Activated T-helper 1 cell treated with Interleukin-2 at 50 U/mL for 16 hours (primary cell): ENCODE data around the gene CDH23.

Source experiments
- DNase-seq: peaks from one replicate; pipeline ENCODE4 v3.0.0-alpha.2; 2020; ENCODE audit warnings: low read depth

CDH23 gene

DNA sequence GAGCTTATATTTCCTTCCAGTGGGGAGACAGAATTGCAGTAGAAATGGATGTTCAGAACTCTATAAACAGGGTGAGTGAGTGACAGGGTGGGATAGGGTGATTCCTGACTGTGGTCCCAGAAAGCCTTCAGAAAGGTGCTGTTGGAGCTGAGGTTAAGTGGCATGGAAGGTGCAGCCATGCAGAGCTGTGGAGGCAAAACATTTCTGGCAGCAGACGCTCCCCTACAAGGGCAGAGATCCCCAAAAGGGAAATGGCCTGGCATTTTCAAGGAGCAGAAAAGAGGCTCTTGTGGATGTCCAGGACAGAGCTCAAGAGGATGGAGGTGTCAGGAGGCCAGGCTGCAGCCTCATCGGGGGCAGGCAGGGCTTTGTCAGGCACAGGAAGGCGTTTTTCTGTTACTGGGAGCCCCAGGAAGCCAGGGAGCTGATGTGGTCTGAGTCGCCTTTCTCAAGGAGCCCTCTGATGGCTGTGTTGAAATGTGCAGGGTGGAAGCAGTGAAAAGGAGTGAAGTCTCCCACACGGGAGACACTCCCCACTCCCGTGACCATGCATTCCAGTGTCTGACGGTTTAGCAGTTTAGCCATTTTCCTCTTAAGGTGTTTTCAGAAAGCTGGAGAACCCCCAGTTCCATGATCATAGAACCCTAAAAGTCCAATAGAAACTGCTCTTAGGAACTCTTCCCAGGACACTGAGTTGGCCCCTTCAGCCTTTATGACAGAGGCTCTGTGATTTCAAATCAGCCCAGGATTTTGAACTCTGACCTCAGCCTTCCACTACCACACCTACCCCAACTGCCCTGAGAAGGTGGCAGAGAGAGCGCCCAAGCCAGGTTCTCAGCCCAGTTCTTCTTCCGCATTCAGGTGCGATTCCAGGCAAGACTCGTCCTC is 226.6 kb downstream of the CDH23 start:
- no peak for DNase-seq

DNA sequence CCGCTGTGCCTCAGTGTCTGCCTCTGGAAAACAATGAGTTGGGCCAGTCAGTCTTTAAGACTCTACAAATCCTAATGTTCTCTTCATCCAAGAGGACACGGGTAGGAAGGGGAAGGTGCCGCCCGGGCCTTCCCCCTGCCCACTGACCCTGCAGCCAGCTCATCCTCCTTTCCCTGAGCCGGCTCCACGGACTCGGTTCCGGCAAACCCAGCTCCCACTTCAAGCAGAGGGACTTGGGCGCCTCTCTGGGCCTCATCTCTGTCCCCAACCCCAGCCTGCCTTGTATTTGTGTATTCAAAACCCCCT is 227.2 kb downstream of the CDH23 start:
- no peak for DNase-seq

- no peak for DNase-seq
Observed at GRCh38 chr10:71625445-71626175, 228.9 kb downstream of the CDH23 start.

DNA sequence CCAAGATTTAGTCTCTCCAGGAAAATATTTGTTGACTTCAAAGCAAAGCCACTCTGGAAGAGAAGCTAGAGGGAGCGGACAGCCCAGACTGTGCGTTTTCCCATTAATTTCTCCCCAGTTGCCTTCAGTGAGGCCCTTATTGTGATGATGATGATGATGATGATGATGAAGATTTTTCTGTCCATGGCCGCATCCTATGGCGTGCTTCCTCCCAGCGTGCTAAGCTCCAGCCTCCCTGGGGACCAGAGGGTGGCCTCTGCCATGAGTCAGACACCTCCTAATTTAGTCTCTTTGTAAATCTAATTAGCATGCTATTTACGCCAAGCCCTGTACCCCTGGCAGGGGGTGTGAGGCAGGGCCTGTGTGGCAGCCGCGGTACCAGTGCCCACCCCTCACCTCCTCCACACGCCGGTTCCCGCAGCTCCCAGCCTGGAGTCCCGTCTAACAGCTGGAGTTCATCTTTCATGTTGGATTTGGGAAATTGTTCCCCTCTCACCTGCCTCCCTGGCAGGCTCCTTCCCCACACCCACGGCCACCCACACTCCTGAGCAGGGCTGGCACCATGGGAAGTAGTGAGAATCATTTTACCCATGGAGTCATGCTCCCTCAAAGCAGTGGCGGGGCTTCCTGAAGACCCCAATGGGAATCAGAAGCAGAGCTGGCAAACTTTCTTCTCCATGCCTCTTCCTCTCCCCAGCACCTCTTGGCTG is 230.7 kb downstream of the CDH23 start:
- no peak for DNase-seq

DNA sequence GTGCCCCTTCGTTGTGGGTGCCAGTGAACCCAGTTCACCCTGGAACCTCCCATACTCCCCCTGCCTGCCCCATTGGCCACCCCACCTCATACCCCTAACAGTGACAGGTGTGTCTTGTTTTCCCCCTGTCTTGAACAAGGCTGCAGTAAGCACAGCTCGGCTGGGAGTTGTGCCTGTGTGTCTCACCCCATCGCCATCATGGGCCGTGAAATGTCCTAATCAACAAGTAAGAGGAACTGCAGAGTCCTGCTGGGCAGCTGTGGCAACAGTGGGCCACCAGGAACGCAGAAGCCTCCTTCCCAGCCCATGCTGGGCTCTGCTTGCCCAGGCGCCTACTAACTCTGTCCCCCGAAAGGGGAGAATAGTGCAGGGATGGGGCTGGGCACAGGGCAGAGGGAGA is 231.2 kb downstream of the CDH23 start:
- DNase-seq, result no peak

DNA sequence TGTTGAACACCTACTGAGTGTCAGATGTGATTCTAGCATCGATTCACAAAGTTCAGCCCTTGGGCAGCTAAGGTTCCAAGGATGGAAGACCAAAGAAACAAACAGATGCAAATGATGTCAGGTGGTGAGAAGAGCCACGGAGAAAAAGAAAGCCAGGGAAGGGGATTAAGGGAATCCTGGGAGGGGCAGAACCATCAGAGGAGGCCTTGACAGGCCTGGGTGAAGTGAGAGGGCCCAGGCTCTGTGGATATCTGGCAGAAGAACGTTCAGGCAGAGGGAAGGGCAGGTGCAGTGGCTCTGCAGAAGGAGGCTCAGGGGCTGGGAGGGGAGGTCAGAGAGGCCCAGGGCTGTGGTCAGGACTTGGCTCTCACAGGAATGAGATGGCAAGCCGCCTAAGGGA is 232.4 kb downstream of the CDH23 start:
- DNase-seq, result no peak

- no peak for DNase-seq
Observed at GRCh38 chr10:71630168-71630567, 233.4 kb downstream of the CDH23 start.

- DNase-seq, result no peak
Observed at GRCh38 chr10:71631007-71631861, 234.5 kb downstream of the CDH23 start.

DNA sequence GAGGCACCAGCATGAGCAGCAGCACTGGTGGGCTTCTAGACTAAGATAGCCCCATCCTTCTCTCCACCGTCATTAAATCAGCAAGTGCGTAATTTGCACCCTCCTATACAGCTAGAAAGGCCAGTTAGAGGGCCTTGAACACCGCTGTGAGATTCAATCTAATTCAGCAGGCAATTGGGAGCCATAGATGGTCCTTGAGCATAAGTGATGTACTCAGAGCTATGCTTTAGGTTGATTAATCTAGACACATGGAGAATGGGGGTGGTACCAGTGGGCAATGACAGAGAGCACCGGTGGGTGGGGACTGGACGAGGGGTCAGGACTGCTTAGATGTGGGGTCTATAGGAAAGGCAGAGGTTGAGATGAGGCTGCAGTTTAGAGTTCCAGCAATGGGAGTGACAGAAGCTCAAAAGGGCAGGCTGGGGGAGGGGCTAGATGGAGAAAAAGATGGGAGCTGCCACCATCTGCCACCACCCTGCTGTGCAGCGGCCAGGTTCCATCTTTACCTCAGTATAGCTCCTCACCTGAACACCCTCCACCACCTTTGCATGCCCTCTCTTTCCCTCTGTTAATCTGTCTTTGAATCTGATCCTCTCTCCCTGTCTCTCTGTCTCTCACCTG is 235.6 kb downstream of the CDH23 start:
- DNase-seq, result no peak

GRCh38 chr10:71632896-71633600 is 236.3 kb downstream of the CDH23 start:
- no peak for DNase-seq

- no peak for DNase-seq
Observed at GRCh38 chr10:71633920-71634319, 237.2 kb downstream of the CDH23 start.

DNA sequence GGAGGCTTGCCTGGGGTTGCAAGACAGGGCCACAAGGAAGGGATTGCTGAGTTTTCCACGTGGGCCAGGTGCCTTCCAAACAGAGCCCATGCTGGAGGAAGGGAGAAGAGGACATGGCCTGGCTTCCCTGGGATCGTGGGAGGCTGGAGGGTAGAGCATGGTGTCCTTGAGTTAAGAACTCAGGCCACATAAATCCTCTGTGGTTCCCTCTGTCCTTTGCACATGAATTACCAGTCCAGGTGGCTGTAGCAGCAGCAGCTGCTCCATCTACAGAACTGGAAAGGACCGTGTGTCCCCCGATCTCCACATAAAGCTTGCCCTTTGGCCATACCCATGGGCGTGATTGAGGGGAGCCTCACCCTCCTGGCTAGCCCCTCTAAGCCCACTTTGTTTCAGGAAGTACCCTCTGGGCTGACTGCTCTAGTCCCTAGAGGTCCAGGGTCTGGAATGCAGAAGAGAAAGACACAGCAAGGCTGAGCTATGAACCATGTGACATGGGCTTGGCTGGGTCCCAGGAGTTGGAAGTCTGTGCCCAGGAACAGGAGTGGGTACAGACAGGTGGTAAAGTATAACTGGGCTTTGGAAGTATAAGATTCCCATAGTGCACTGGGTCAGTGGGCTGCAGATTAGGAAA is 237.9 kb downstream of the CDH23 start:
- DNase-seq, result no peak

DNA sequence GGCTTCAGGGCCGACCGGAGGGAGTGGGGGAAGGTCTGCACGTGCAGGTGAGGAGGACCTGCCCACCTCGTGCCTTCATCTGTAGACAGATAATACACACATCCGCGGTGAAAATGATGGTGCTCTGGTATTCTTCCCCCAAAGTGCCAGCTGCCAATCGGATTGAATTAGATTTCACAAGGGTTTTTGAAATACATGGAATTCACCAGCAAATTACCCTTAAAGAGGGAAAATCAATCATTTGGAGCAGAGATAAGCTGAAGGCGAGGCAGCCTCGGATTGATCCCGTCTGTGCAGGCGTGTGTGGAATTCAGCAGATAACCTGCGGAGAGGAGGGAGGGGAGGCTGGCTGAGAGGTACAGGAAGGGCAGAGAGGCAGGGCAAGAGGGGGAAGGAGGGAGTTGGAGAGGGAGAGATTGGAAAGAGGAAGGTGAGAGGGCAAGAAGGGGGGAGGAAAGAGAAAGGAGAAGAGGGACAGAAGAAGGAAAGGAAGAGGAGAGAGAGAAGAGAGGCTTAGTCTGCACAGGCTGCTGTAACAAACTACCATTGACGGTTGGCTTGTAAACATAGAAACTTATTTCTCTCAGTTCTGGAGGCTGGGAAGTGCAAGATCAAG is 238.6 kb downstream of the CDH23 start:
- DNase-seq, result no peak

- no peak for DNase-seq
Observed at GRCh38 chr10:71635867-71636266, 239.1 kb downstream of the CDH23 start.

DNA sequence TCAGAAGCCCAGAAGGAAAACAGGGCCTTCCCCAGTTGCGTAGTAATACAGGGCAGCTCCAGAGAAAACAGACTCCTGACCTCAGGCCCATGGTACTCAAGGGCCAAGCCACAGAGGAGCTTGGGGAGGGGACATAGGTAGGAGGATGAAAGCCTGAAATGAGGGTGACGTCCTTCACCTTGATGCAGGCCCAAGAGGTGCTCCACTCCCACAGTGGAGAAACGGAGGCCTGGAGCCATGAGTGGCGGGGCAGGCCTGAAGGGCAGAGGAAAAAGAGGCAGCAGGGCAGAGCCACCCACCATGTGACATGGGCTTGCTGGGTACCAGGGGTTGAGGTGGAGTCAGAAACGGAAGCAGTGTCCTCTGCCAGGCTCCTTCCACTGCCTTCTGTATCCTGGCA is 239.9 kb downstream of the CDH23 start:
- no peak for DNase-seq

DNA sequence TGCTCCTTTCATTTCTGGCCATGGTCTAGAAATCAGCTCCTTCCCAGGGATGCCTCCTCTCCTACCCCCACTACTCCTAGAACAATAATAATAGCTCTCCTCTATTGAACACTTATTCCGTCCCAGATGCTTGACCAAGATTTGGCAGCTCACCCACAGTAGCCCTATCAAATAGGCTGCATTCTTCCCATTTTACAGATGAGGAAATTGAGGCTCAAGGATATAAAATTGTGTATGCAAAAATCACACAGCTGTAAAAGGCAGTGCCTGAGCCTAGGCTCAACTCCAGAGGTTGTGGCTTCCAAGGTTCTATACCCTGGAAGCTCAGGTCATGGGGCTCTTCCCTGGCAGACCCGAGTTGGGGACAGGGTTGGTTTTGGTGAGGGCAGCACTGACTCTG is 240.6 kb downstream of the CDH23 start:
- DNase-seq, result no peak

DNA sequence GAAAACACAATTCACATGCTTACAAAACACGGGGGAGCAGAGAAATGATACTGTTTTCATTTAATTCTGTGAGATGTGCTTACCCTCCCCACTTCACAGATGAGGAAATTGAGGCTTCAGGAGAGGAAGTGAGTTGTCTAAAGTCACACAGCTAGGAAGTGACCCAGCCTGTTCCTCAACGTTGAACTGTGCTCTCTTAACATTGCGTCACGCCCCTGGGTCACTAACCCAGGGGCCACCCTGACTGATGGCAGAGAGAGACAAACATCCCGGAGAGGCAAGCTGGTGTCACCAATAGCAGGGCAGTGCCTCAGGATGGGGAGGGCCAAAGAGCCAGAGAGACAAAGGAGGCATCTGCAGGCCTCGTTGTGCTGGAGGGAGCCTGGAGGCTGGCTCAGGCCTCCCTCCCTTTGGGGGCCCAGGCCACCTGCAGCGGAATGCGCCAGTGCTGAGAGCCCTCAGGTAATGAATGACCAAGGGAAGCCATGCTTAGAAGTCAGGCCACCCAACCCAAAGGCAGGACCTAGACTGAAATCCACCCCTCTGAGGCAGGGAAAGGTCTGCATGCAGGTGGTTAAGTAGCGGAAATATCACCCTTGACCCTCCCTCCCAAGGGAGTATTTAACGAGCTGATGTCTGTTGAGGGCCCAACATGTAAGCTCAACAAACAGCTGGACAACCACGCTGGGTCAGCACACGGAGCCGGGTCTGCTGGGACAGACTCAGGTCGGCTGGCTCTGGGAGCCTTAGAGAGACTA is 241.5 kb downstream of the CDH23 start:
- DNase-seq, result no peak

GRCh38 chr10:71638822-71639719 is 242.4 kb downstream of the CDH23 start:
- no peak for DNase-seq
